ENCODE results near the gene DNAJB6. TPM values are rescaled to one million over a fixed set of nuclear protein-coding genes. Genes with fewer than 3 reads are reported as not detected.
"Not testable (repeated sequence)": the region's sequence is repeated elsewhere in the genome, so short reads cannot be mapped to it uniquely, and the experiment has no call there.

Gene DNAJB6
- total RNA-seq, 1 donor from 2014 or later = 93.1 TPM

- Histone ChIP-seq H3K9me3 (no peaks in the 10 kb centered on the region), H3K27ac (no peak overlapping the region), H3K4me3 (no peak overlapping the region), H3K27me3 (no peaks in the 10 kb centered on the region), H3K4me1 (no peaks in the 10 kb centered on the region), H3K36me3 (no peaks in the 10 kb centered on the region)
- no peak for DNase-seq (ENCODE audit: extremely low spot score in 2 of 2)
- TF ChIP-seq POLR2AphosphoS5 (IDR thresholded peaks at IDR 0.05; ENCODE audit: insufficient read depth in 1 of 2, low read depth in 1 of 2) = no peak
- TF ChIP-seq CTCF (IDR thresholded peaks at IDR 0.05) = no peak
- TF ChIP-seq POLR2A (IDR thresholded peaks at IDR 0.05) = no peak
- intact Hi-C loops (cut with DNase I) = no loop called here
Observed at GRCh38 chr7:157444011-157444842, 107.4 kb downstream of the DNAJB6 start.

GRCh38 chr7:157444843-157445135 lies 108.0 kb downstream of the DNAJB6 start:
- no peaks in the 10 kb centered on the region for H3K27me3 ChIP-seq
- no peaks in the 10 kb centered on the region for H3K36me3 ChIP-seq
- intact Hi-C loops (cut with DNase I) = no loop called here
- no peak overlapping the region for H3K27ac ChIP-seq
- TF ChIP-seq POLR2A (IDR thresholded peaks at IDR 0.05) = no peak
- no peak for TF ChIP-seq CTCF (IDR thresholded peaks at IDR 0.05)
- TF ChIP-seq POLR2AphosphoS5 (IDR thresholded peaks at IDR 0.05; ENCODE audit: insufficient read depth in 1 of 2, low read depth in 1 of 2) = no peak
- no peak for DNase-seq (ENCODE audit: extremely low spot score in 2 of 2)
- H3K4me3 ChIP-seq = no peak overlapping the region
- no peaks in the 10 kb centered on the region for H3K4me1 ChIP-seq
- no peaks in the 10 kb centered on the region for H3K9me3 ChIP-seq

GRCh38 chr7:157445246-157445955 lies 108.6 kb downstream of the DNAJB6 start:
- no peaks in the 10 kb centered on the region for H3K27me3 ChIP-seq
- H3K4me3 ChIP-seq = no peak overlapping the region
- TF ChIP-seq POLR2AphosphoS5 (IDR thresholded peaks at IDR 0.05; ENCODE audit: insufficient read depth in 1 of 2, low read depth in 1 of 2) = no peak
- no peak for TF ChIP-seq POLR2A (IDR thresholded peaks at IDR 0.05)
- no peak for TF ChIP-seq CTCF (IDR thresholded peaks at IDR 0.05)
- H3K27ac ChIP-seq = no peak overlapping the region
- no peak for DNase-seq (ENCODE audit: extremely low spot score in 2 of 2)
- intact Hi-C loops (cut with DNase I) = no loop called here
- H3K9me3 ChIP-seq = no peaks in the 10 kb centered on the region
- H3K36me3 ChIP-seq = no peaks in the 10 kb centered on the region
- H3K4me1 ChIP-seq = no peaks in the 10 kb centered on the region

GRCh38 chr7:157445956-157446295 lies 109.1 kb downstream of the DNAJB6 start:
- H3K4me1 ChIP-seq = no peaks in the 10 kb centered on the region
- H3K27me3 ChIP-seq = no peaks in the 10 kb centered on the region
- H3K9me3 ChIP-seq = no peaks in the 10 kb centered on the region
- TF ChIP-seq POLR2A (IDR thresholded peaks at IDR 0.05) = no peak
- no peak overlapping the region for H3K4me3 ChIP-seq
- no peak for DNase-seq (ENCODE audit: extremely low spot score in 2 of 2)
- H3K36me3 ChIP-seq = no peaks in the 10 kb centered on the region
- intact Hi-C loops (cut with DNase I) = no loop called here
- no peak overlapping the region for H3K27ac ChIP-seq

- no peak overlapping the region for H3K4me3 ChIP-seq
- intact Hi-C loops (cut with DNase I) = no loop called here
- no peaks in the 10 kb centered on the region for H3K4me1 ChIP-seq
- no peak overlapping the region for H3K27ac ChIP-seq
- H3K36me3 ChIP-seq = no peaks in the 10 kb centered on the region
- H3K27me3 ChIP-seq = no peaks in the 10 kb centered on the region
- H3K9me3 ChIP-seq = no peaks in the 10 kb centered on the region
- TF ChIP-seq POLR2AphosphoS5 (IDR thresholded peaks at IDR 0.05; ENCODE audit: insufficient read depth in 1 of 2, low read depth in 1 of 2) (no peak), POLR2A (IDR thresholded peaks at IDR 0.05) (no peak), CTCF (IDR thresholded peaks at IDR 0.05) (no peak)
- no peak for DNase-seq (ENCODE audit: extremely low spot score in 2 of 2)
Observed at GRCh38 chr7:157446322-157446721, 109.5 kb downstream of the DNAJB6 start.

- intact Hi-C loops (cut with DNase I) = loop anchor here (5.0 kb wide), 1 partner anchor 1582 kb away; no protein-coding TSS in a partner anchor
- H3K27me3 ChIP-seq; DNase-seq (ENCODE audit: extremely low spot score in 2 of 2); H3K27ac ChIP-seq; H3K36me3 ChIP-seq; H3K9me3 ChIP-seq; H3K4me1 ChIP-seq; H3K4me3 ChIP-seq: not testable (repeated sequence)
Observed at GRCh38 chr7:157454003-157454402, 117.2 kb downstream of the DNAJB6 start.

Measured in vagina (tissue), 2 donors.